ENCODE results near the gene MAGI1. TPM values are rescaled to one million over a fixed set of nuclear protein-coding genes. Genes with fewer than 3 reads are reported as not detected.

Gene MAGI1
- total RNA-seq, 1 donor from 2014 or later: 18.7 TPM

DNA sequence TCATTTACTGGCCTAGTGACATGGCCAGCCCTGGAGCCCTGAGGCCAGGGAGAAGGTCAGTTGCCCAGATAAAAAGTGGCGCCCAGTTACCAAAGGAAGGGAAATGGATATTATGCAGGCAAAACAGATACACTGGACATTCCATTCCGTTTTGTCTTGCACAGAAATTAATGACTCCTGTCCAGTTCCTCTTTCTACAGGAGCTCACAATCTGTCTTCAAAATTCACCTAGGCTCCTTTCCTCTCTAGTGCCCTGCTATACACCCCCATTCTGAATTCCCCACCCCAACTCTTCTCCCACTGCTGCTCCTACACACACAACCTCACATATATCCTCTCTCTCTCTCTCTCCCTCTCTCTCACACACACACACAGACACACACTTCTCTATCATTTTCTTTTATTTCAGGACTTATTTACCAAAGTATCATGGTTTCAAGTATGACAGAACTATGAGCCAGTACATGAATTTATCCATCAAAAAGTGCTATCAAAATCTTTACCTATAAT, 229.0 kb downstream of the MAGI1 start:
- Mint-ChIP-seq H3K27ac (ENCODE audit: unreplicated experiment) (peak overlapping the region; percentile 55), H3K36me3 (ENCODE audit: low read depth) (peaks cover 3% of the 10 kb centered on the region), H3K4me3 (ENCODE audit: unreplicated experiment) (no peak overlapping the region), H3K27me3 (ENCODE audit: low read depth) (no peaks in the 10 kb centered on the region), H3K9me3 (ENCODE audit: low read depth) (peaks cover 9% of the 10 kb centered on the region), H3K4me1 (ENCODE audit: low read depth) (peaks cover 55% of the 10 kb centered on the region)
- TF ChIP-seq, protein P1, sequence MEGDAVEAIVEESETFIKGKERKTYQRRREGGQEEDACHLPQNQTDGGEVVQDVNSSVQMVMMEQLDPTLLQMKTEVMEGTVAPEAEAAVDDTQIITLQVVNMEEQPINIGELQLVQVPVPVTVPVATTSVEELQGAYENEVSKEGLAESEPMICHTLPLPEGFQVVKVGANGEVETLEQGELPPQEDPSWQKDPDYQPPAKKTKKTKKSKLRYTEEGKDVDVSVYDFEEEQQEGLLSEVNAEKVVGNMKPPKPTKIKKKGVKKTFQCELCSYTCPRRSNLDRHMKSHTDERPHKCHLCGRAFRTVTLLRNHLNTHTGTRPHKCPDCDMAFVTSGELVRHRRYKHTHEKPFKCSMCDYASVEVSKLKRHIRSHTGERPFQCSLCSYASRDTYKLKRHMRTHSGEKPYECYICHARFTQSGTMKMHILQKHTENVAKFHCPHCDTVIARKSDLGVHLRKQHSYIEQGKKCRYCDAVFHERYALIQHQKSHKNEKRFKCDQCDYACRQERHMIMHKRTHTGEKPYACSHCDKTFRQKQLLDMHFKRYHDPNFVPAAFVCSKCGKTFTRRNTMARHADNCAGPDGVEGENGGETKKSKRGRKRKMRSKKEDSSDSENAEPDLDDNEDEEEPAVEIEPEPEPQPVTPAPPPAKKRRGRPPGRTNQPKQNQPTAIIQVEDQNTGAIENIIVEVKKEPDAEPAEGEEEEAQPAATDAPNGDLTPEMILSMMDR (IDR thresholded peaks at IDR 0.05): no peak
- no peak for DNase-seq (ENCODE audit: low spot score)

DNA sequence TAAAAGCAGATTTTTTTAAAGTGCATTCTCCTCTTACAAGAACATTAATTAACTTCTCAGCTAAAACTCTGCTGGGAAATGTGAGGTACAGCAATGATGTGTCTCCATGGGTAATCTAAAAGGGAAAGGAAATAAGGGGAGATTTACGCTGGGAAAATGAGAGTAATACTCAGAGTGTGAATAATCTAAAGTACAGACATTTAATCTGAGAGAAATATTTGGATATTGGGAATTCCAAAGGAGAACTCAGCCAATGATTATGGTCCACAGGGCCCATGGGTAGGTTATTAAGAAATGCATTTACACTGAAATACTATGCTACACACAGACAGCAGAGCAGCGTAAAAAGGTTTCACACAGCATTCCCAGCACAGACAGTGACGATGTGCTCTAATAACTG, 229.9 kb downstream of the MAGI1 start:
- Mint-ChIP-seq H3K4me3 (ENCODE audit: unreplicated experiment) (no peak overlapping the region), H3K9me3 (ENCODE audit: low read depth) (peaks cover 12% of the 10 kb centered on the region), H3K27ac (ENCODE audit: unreplicated experiment) (no peak overlapping the region), H3K27me3 (ENCODE audit: low read depth) (no peaks in the 10 kb centered on the region), H3K36me3 (ENCODE audit: low read depth) (peaks cover 3% of the 10 kb centered on the region), H3K4me1 (ENCODE audit: low read depth) (peaks cover 47% of the 10 kb centered on the region)
- TF ChIP-seq, protein P1 (IDR thresholded peaks at IDR 0.05): no peak
- no peak for DNase-seq (ENCODE audit: low spot score)

DNA sequence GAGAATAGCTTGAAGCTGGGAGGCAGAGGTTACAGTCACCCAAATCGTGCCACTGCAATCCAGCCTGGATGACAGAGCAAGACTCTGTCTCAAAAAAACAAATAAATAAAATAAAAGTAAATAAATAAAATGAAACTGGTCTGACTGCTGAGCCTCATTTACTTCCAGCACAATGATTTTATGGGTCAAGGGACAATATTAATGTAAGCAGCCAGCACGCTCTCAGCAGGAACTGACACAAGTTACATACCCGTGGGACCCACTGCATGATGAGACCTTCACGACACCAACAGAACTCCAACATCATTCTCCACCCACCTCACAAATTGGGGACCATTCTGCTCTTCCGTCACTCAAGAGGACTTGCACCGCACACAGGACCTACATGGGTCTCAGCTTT, 230.3 kb downstream of the MAGI1 start:
- peaks cover 3% of the 10 kb centered on the region for H3K36me3 Mint-ChIP-seq (ENCODE audit: low read depth)
- no peaks in the 10 kb centered on the region for H3K27me3 Mint-ChIP-seq (ENCODE audit: low read depth)
- TF ChIP-seq, protein P1 (IDR thresholded peaks at IDR 0.05): no peak
- DNase-seq (ENCODE audit: low spot score): no peak
- peaks cover 46% of the 10 kb centered on the region for H3K4me1 Mint-ChIP-seq (ENCODE audit: low read depth)
- no peak overlapping the region for H3K27ac Mint-ChIP-seq (ENCODE audit: unreplicated experiment)
- peaks cover 12% of the 10 kb centered on the region for H3K9me3 Mint-ChIP-seq (ENCODE audit: low read depth)
- no peak overlapping the region for H3K4me3 Mint-ChIP-seq (ENCODE audit: unreplicated experiment)

DNA sequence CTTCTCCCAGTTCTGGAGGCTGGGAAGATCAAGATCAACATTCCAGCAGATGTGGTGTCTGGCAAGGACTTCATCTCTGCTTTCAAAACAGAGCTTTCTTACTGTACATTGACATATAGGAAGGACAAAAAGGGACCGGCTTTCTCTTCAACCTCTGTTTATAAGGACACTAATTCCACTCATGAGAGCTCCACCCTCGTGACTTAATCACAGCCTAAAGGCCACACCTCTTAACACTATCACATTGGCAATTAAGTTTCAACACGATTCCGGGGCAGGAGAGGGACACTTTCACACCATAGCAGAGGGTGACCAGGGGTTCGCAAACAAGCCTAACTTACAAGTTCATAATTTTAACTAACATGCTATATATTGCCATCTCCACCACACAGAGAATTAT, 231.5 kb downstream of the MAGI1 start:
- H3K4me3 Mint-ChIP-seq (ENCODE audit: unreplicated experiment): no peak overlapping the region
- H3K4me1 Mint-ChIP-seq (ENCODE audit: low read depth): peaks cover 39% of the 10 kb centered on the region
- H3K9me3 Mint-ChIP-seq (ENCODE audit: low read depth): peaks cover 12% of the 10 kb centered on the region
- no peaks in the 10 kb centered on the region for H3K27me3 Mint-ChIP-seq (ENCODE audit: low read depth)
- no peak for DNase-seq (ENCODE audit: low spot score)
- TF ChIP-seq, protein P1 (IDR thresholded peaks at IDR 0.05): no peak
- H3K36me3 Mint-ChIP-seq (ENCODE audit: low read depth): peaks cover 3% of the 10 kb centered on the region
- H3K27ac Mint-ChIP-seq (ENCODE audit: unreplicated experiment): peak overlapping the region; percentile 11

DNA sequence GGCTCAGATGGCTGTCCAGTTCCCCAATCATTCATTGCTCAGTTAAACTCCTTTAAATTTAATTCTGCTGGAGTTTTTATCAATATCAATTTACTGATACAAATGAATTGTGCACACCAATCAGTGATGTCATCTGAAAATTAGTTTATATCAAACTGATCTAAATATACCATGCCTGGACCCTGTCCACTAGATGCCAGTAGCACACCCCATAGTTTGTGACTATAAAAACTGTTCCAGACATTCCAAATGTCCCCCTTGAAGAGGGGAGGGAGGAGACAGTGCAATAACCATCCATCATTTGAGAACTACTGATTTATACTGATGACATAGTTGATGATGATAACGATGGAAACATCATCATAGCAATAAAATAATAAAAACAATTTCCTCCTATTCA, 232.1 kb downstream of the MAGI1 start:
- DNase-seq (ENCODE audit: low spot score): no peak
- Mint-ChIP-seq H3K36me3 (ENCODE audit: low read depth) (peaks cover 3% of the 10 kb centered on the region), H3K4me1 (ENCODE audit: low read depth) (peaks cover 33% of the 10 kb centered on the region), H3K4me3 (ENCODE audit: unreplicated experiment) (no peak overlapping the region), H3K27me3 (ENCODE audit: low read depth) (no peaks in the 10 kb centered on the region), H3K9me3 (ENCODE audit: low read depth) (peaks cover 12% of the 10 kb centered on the region), H3K27ac (ENCODE audit: unreplicated experiment) (peak overlapping the region; percentile 7)
- TF ChIP-seq, protein P1 (IDR thresholded peaks at IDR 0.05): peak; percentile 60
